MM.1S (cell line): Measurements from ENCODE around the gene AADAT.

Source experiments
- EZH2 ChIP-seq: fragments of 300-600 bp; sonication (generic); optimal IDR thresholded peaks from 2 replicates; pipeline ENCODE3; 2017; ENCODE audit warnings: low read depth, mild to moderate bottlenecking, antibody characterized with exemption, low read length, mixed read lengths
- TF ChIP-seq, protein P1 (sequence below): fragments of 300-600 bp; sonication (generic); IDR thresholded peaks from 2 replicates; pipeline ENCODE4 v1.5.1; 2016; ENCODE audit warnings: antibody characterized with exemption, low read length, mixed read lengths

DNA sequence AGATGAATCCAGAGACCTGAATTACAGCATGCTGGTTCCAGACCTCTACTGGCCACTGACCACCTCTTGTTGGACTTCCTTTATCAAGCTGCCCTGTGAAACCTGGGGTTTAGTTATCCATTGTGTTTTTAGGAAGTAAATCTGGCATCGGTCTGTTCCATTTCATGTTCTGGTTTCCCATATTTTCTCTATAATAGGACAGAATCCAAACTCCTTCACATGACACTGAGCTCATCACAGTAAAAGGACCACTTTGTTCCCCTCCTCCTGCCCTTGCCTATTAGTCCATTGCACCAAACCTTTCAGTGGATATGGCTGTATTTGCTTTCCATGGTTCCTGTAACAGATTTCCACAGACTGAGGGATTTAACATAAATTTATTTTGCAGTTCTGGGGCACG, 67.5 kb downstream of the AADAT start:
- no peak for TF ChIP-seq EZH2
- TF ChIP-seq, protein P1, sequence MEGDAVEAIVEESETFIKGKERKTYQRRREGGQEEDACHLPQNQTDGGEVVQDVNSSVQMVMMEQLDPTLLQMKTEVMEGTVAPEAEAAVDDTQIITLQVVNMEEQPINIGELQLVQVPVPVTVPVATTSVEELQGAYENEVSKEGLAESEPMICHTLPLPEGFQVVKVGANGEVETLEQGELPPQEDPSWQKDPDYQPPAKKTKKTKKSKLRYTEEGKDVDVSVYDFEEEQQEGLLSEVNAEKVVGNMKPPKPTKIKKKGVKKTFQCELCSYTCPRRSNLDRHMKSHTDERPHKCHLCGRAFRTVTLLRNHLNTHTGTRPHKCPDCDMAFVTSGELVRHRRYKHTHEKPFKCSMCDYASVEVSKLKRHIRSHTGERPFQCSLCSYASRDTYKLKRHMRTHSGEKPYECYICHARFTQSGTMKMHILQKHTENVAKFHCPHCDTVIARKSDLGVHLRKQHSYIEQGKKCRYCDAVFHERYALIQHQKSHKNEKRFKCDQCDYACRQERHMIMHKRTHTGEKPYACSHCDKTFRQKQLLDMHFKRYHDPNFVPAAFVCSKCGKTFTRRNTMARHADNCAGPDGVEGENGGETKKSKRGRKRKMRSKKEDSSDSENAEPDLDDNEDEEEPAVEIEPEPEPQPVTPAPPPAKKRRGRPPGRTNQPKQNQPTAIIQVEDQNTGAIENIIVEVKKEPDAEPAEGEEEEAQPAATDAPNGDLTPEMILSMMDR: no peak
